ENCODE measurements around the gene RPL31. TPM values are rescaled to one million over a fixed set of nuclear protein-coding genes. Genes with fewer than 3 reads are reported as not detected.
A peak's percentile ranks its signal among the peaks of the same experiment; 100 is the strongest.

The RPL31 gene
- total RNA-seq, 4 donors from 2014 or later: 1,177 to 1,447 (median 1,367) TPM

GRCh38 chr2:100978582-100979191 is 23.4 kb upstream of the RPL31 start:
- DNase-seq (ENCODE audit: low spot score) (no peak), ATAC-seq (ENCODE audit: low FRiP score) (no peak)
- TF ChIP-seq CTCF (IDR thresholded peaks at IDR 0.05): no peak

- DNase-seq (ENCODE audit: low spot score) (no peak), ATAC-seq (ENCODE audit: low FRiP score) (no peak)
- TF ChIP-seq CTCF (IDR thresholded peaks at IDR 0.05): no peak
Observed at GRCh38 chr2:100980046-100980445, 22.0 kb upstream of the RPL31 start.

- no peak for ATAC-seq (ENCODE audit: low FRiP score)
- no peak for TF ChIP-seq CTCF (IDR thresholded peaks at IDR 0.05)
- DNase-seq (ENCODE audit: low spot score): no peak
Observed at GRCh38 chr2:100981011-100981410, 21.1 kb upstream of the RPL31 start.

- DNase-seq (ENCODE audit: low spot score) (no peak), ATAC-seq (ENCODE audit: low FRiP score) (no peak)
- TF ChIP-seq CTCF (IDR thresholded peaks at IDR 0.05): no peak
Observed at GRCh38 chr2:100982431-100982861, 19.6 kb upstream of the RPL31 start.

- ATAC-seq (ENCODE audit: low FRiP score) (no peak), DNase-seq (ENCODE audit: low spot score) (no peak)
- TF ChIP-seq CTCF (IDR thresholded peaks at IDR 0.05): no peak
Observed at GRCh38 chr2:100983201-100983600, 18.9 kb upstream of the RPL31 start.

GRCh38 chr2:100983684-100984310 is 18.3 kb upstream of the RPL31 start:
- DNase-seq (ENCODE audit: low spot score): no peak
- ATAC-seq (ENCODE audit: low FRiP score): peak; percentile 55
- TF ChIP-seq CTCF (IDR thresholded peaks at IDR 0.05): no peak

GRCh38 chr2:100984892-100985307 is 17.2 kb upstream of the RPL31 start:
- ATAC-seq (ENCODE audit: low FRiP score): peak; percentile 48
- peak; percentile 52 for DNase-seq (ENCODE audit: low spot score)
- peak in 2 of 3 donors; percentile 65 to 93 for TF ChIP-seq CTCF (IDR thresholded peaks at IDR 0.05)
